ENCODE data around the gene EFCAB6. TPM values are rescaled to one million over a fixed set of nuclear protein-coding genes. Genes with fewer than 3 reads are reported as not detected.

The EFCAB6 gene
- total and polyA plus RNA-seq, 7 experiments from 2014 or later = 0.08 to 1.4 (median 0.39) TPM; not detected in 1

DNA sequence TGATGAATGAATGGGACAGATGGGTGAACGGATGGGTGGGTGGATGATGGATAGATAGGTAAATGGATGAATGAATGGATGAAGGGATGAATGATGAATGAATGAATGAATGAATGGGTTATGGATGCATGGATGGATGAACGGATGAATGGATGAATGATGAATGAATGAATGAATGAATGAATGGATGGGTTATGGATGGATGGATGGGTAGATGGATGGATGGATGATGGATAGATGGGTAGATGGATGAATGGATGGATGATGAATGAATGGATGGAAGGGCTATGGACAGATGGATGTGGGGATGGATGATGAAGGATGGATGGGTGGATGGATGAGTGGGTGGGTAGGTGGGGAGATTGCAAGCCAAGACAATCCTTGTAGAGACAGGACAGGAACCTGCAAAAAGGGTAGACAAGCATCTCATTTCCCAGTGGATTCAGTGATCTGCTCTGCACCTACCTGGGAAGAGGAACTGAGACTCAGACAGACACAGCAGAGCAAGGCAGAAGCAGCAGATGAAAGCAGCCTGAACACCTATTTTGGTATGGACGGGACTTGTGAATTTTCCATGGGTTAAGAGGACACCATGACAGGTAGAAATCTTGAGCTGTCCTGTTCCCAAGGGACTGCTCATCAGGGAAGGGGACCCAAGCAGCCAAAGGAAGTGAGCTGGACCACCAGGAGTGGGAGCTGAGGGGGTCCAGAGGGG lies 68.0 kb downstream of the EFCAB6 start:
- CTCF ChIA-PET = no interaction called here
- no peak for ATAC-seq
- H3K4me1 ChIP-seq (ENCODE audit: control insufficient read depth in 2 of 2, insufficient read depth in 2 of 2, low read length in 2 of 2) = no peaks in the 10 kb centered on the region
- H3K27ac Mint-ChIP-seq = no peak overlapping the region
- no peak for DNase-seq
- H3K4me3 ChIP-seq (ENCODE audit: low read length) = no peak overlapping the region
- H3K4me1 Mint-ChIP-seq = no peaks in the 10 kb centered on the region
- no peak overlapping the region for H3K4me3 Mint-ChIP-seq
- no peaks in the 10 kb centered on the region for H3K9me3 Mint-ChIP-seq
- no peaks in the 10 kb centered on the region for H3K36me3 ChIP-seq (ENCODE audit: control insufficient read depth in 2 of 3, insufficient read depth in 3 of 3, low read length in 3 of 3)
- no peak overlapping the region for H3K27ac ChIP-seq (ENCODE audit: low read depth, low read length)
- H3K27me3 ChIP-seq (ENCODE audit: control insufficient read depth in 2 of 2, insufficient read depth in 2 of 2, low read length in 2 of 2) = no peaks in the 10 kb centered on the region
- H3K27me3 Mint-ChIP-seq = peaks cover 0 to 13% (median 11%) of the 10 kb centered on the region in 5 donors
- intact Hi-C loops (cut with micrococcal nuclease) = no loop called here
- H3K9me3 ChIP-seq (ENCODE audit: control insufficient read depth in 2 of 3, low read length in 3 of 3) = no peaks in the 10 kb centered on the region
- no peaks in the 10 kb centered on the region for H3K36me3 Mint-ChIP-seq
- POLR2A ChIA-PET = no interaction called here

DNA sequence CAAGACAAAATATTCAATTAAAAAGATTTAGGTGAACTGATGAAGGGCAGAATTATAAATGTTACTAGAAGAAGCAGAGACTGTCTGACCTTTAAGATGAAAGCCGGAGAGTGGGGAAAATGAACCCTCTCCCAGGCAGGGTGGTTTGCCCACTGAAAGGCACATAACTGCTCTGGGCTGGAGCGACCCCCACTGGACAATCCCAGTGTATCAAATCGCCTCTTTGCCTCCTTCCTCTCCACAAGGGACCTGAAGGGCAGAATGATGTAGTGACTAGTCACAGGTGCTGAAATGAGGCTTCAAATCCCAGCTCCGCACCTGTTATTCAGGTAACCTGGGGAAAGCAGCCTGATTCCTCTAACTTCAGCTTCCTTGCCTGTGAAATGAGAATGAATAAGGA lies 69.0 kb downstream of the EFCAB6 start:
- Histone ChIP-seq H3K36me3 (ENCODE audit: control insufficient read depth in 2 of 3, insufficient read depth in 3 of 3, low read length in 3 of 3) (no peaks in the 10 kb centered on the region), H3K4me3 (ENCODE audit: low read length) (no peak overlapping the region), H3K9me3 (ENCODE audit: control insufficient read depth in 2 of 3, low read length in 3 of 3) (no peaks in the 10 kb centered on the region), H3K27ac (ENCODE audit: low read depth, low read length) (no peak overlapping the region), H3K27me3 (ENCODE audit: control insufficient read depth in 2 of 2, insufficient read depth in 2 of 2, low read length in 2 of 2) (no peaks in the 10 kb centered on the region), H3K4me1 (ENCODE audit: control insufficient read depth in 2 of 2, insufficient read depth in 2 of 2, low read length in 2 of 2) (no peaks in the 10 kb centered on the region)
- H3K4me3 Mint-ChIP-seq = no peak overlapping the region
- H3K9me3 Mint-ChIP-seq = no peaks in the 10 kb centered on the region
- ChIA-PET CTCF (no interaction called here), POLR2A (no interaction called here)
- H3K27ac Mint-ChIP-seq = no peak overlapping the region
- no peaks in the 10 kb centered on the region for H3K4me1 Mint-ChIP-seq
- ATAC-seq (no peak), DNase-seq (no peak)
- intact Hi-C loops (cut with micrococcal nuclease) = no loop called here
- peaks cover 0 to 13% (median 10%) of the 10 kb centered on the region in 5 donors for H3K27me3 Mint-ChIP-seq
- no peaks in the 10 kb centered on the region for H3K36me3 Mint-ChIP-seq

DNA sequence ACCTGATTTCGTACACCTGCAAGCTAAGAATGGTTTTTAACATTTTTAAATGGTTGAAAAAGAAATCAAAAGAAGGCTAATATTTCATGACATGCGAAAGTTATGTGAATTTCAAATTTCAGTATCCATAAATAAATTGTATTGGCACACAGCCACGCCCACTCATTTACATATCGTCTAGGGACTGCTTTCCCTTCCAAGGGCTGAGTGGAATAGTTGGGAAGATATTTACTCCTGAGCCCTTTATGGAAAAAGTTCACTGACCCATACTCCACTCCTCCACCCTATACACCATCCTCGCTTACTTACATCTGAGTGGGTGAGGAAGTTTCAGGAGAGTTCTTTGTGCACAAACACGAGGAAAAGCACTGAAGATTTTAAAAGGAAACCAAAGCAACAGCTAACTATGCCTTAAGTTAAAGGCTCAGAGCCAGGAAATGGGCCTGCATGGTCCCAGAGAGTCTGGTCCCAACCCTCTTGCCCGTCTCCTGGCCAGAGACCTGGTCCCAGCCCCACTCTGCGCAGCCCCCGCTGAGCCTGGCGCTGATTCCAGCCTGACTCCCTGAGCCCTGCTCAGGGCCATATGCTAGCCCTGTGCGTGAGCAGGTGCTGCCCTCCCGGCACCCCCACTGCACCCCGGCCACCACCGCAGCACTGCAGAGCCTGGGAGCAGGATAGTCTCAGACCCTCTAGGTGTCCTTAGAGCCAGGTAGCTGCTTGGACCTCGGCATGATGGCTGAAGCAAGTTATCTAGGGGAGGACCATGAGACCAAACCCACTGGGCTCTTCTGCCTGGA lies 69.8 kb downstream of the EFCAB6 start:
- Histone ChIP-seq H3K27ac (ENCODE audit: low read depth, low read length) (no peak overlapping the region), H3K36me3 (ENCODE audit: control insufficient read depth in 2 of 3, insufficient read depth in 3 of 3, low read length in 3 of 3) (no peaks in the 10 kb centered on the region), H3K9me3 (ENCODE audit: control insufficient read depth in 2 of 3, low read length in 3 of 3) (no peaks in the 10 kb centered on the region), H3K4me3 (ENCODE audit: low read length) (no peak overlapping the region), H3K4me1 (ENCODE audit: control insufficient read depth in 2 of 2, insufficient read depth in 2 of 2, low read length in 2 of 2) (no peaks in the 10 kb centered on the region), H3K27me3 (ENCODE audit: control insufficient read depth in 2 of 2, insufficient read depth in 2 of 2, low read length in 2 of 2) (no peaks in the 10 kb centered on the region)
- ATAC-seq (no peak), DNase-seq (no peak)
- no peaks in the 10 kb centered on the region for H3K4me1 Mint-ChIP-seq
- H3K27me3 Mint-ChIP-seq = peaks cover 0 to 13% (median 10%) of the 10 kb centered on the region in 5 donors
- intact Hi-C loops (cut with micrococcal nuclease) = no loop called here
- no peak overlapping the region for H3K4me3 Mint-ChIP-seq
- POLR2A ChIA-PET = no interaction called here
- no peaks in the 10 kb centered on the region for H3K9me3 Mint-ChIP-seq
- no peak overlapping the region for H3K27ac Mint-ChIP-seq
- no peaks in the 10 kb centered on the region for H3K36me3 Mint-ChIP-seq
- CTCF ChIA-PET = no interaction called here

DNA sequence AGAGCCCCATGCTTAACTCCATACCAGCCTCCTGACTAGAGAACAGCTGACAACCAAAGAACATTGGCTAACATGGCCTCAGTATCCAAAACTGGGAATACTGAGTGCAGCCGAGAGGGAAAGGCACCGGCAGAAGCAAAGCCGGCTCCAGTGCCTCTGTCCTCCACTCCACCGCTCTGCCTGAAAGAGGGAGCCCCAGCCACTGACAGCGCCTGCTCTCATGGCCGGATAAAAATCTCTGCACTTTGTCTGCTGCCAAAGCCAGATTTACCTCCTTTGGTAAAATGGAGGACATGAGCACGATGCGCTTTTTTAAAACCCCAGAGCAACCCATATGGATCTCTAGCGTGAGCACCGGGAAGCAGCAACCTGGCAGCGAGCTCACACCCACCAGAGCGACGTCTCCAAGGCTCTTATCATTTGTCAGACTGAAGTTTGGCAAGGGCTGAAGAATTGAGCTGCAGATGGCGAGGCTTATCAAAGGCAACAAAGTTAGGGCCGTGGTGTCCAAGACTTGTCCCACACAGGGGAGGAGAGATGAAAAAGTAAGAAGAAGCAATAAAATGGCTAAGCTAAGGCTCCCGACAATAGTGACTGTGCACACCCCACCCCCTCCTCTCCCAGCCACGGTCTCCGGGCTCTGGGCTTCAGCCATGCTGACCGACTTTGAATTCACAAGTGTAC lies 71.4 kb downstream of the EFCAB6 start:
- no peak overlapping the region for H3K27ac ChIP-seq (ENCODE audit: low read depth, low read length)
- no peaks in the 10 kb centered on the region for H3K9me3 Mint-ChIP-seq
- H3K36me3 Mint-ChIP-seq = no peaks in the 10 kb centered on the region
- no peaks in the 10 kb centered on the region for H3K27me3 ChIP-seq (ENCODE audit: control insufficient read depth in 2 of 2, insufficient read depth in 2 of 2, low read length in 2 of 2)
- DNase-seq (no peak), ATAC-seq (no peak)
- no peak overlapping the region for H3K4me3 Mint-ChIP-seq
- no peak overlapping the region for H3K4me3 ChIP-seq (ENCODE audit: low read length)
- no peaks in the 10 kb centered on the region for H3K4me1 Mint-ChIP-seq
- H3K9me3 ChIP-seq (ENCODE audit: control insufficient read depth in 2 of 3, low read length in 3 of 3) = no peaks in the 10 kb centered on the region
- intact Hi-C loops (cut with micrococcal nuclease) = no loop called here
- no peak overlapping the region for H3K27ac Mint-ChIP-seq
- H3K27me3 Mint-ChIP-seq = peaks cover 0 to 13% (median 10%) of the 10 kb centered on the region in 5 donors
- H3K36me3 ChIP-seq (ENCODE audit: control insufficient read depth in 2 of 3, insufficient read depth in 3 of 3, low read length in 3 of 3) = no peaks in the 10 kb centered on the region
- ChIA-PET CTCF (no interaction called here), POLR2A (no interaction called here)
- H3K4me1 ChIP-seq (ENCODE audit: control insufficient read depth in 2 of 2, insufficient read depth in 2 of 2, low read length in 2 of 2) = no peaks in the 10 kb centered on the region

DNA sequence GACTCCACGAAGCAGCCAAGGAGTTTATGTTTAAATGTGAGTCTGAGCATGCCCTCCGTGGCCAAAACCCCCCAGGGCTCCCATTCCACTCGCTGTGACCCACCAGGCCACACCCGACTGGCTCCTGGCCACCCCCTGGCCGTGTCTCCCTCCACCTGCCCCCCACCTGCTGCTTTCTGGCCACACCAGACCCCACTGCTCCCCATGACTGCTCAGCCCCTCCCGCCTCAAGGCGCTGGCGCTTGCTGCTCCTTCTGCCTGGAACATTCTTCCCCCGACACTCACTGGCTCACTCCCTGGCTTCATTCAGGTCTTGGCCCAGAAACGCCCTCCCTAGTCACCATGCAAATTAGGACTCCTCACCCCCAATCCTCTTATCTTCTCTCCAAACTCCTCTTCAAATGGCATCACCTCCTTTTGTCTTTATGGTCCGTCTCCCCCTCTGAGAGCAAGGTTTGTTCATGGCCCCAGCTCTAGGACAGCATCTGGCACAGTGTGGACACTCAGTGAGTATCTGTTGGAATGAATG lies 72.2 kb downstream of the EFCAB6 start:
- no peak overlapping the region for H3K4me3 Mint-ChIP-seq
- H3K4me1 ChIP-seq (ENCODE audit: control insufficient read depth in 2 of 2, insufficient read depth in 2 of 2, low read length in 2 of 2) = no peaks in the 10 kb centered on the region
- H3K9me3 ChIP-seq (ENCODE audit: control insufficient read depth in 2 of 3, low read length in 3 of 3) = no peaks in the 10 kb centered on the region
- ChIA-PET CTCF (no interaction called here), POLR2A (no interaction called here)
- no peaks in the 10 kb centered on the region for H3K4me1 Mint-ChIP-seq
- H3K36me3 Mint-ChIP-seq = no peaks in the 10 kb centered on the region
- no peak for ATAC-seq
- no peaks in the 10 kb centered on the region for H3K36me3 ChIP-seq (ENCODE audit: control insufficient read depth in 2 of 3, insufficient read depth in 3 of 3, low read length in 3 of 3)
- H3K27me3 ChIP-seq (ENCODE audit: control insufficient read depth in 2 of 2, insufficient read depth in 2 of 2, low read length in 2 of 2) = no peaks in the 10 kb centered on the region
- intact Hi-C loops (cut with micrococcal nuclease) = no loop called here
- no peaks in the 10 kb centered on the region for H3K9me3 Mint-ChIP-seq
- no peak for DNase-seq
- no peak overlapping the region for H3K4me3 ChIP-seq (ENCODE audit: low read length)
- no peak overlapping the region for H3K27ac Mint-ChIP-seq
- peaks cover 0 to 11% (median 8%) of the 10 kb centered on the region in 5 donors for H3K27me3 Mint-ChIP-seq
- no peak overlapping the region for H3K27ac ChIP-seq (ENCODE audit: low read depth, low read length)

DNA sequence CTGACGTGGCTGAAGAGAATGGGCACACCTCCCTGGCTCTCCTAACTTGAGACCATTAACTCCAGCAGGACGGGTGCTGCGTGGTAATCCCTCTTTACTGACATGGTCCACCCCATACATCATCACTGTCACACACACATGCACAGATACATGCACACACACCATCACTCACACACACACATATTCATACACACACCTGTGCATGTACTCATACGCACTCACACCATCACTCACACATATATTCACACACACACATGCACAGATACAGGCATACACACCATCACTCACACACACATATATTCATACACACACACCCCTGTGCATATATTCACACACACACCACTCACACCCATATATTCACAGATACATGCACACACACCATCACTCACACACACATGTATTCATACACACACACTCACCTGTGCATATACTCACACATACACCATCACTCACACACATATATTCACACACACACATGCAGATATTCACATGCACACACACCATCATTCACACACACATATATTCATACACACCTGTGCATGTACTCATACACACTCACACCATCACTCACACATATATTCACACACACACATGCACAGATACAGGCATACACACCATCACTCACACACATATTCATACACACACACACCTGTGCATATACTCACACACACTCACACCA lies 74.8 kb downstream of the EFCAB6 start:
- intact Hi-C loops (cut with micrococcal nuclease) = no loop called here
- Histone ChIP-seq H3K4me3 (ENCODE audit: low read length) (no peak overlapping the region), H3K4me1 (ENCODE audit: control insufficient read depth in 2 of 2, insufficient read depth in 2 of 2, low read length in 2 of 2) (no peaks in the 10 kb centered on the region), H3K36me3 (ENCODE audit: control insufficient read depth in 2 of 3, insufficient read depth in 3 of 3, low read length in 3 of 3) (no peaks in the 10 kb centered on the region), H3K9me3 (ENCODE audit: control insufficient read depth in 2 of 3, low read length in 3 of 3) (no peaks in the 10 kb centered on the region), H3K27me3 (ENCODE audit: control insufficient read depth in 2 of 2, insufficient read depth in 2 of 2, low read length in 2 of 2) (no peaks in the 10 kb centered on the region), H3K27ac (ENCODE audit: low read depth, low read length) (no peak overlapping the region)
- H3K27ac Mint-ChIP-seq = no peak overlapping the region
- no peaks in the 10 kb centered on the region for H3K36me3 Mint-ChIP-seq
- no peaks in the 10 kb centered on the region for H3K9me3 Mint-ChIP-seq
- ATAC-seq = no peak
- POLR2A ChIA-PET = no interaction called here
- no peak for DNase-seq
- no peaks in the 10 kb centered on the region for H3K4me1 Mint-ChIP-seq
- H3K4me3 Mint-ChIP-seq = no peak overlapping the region
- CTCF ChIA-PET = no interaction called here
- no peaks in the 10 kb centered on the region for H3K27me3 Mint-ChIP-seq

All from naive thymus-derived CD4-positive, alpha-beta T cell (primary cell).